NCI-H2171 (cell line): ENCODE results near the gene EFCAB14.
A peak's percentile ranks its signal among the peaks of the same experiment; 100 is the strongest.
"Not testable (repeated sequence)": the region's sequence is repeated elsewhere in the genome, so short reads cannot be mapped to it uniquely, and the experiment has no call there.

Experiments used
- DNase-seq: peaks from one replicate; lab custom pipeline; 2025; lab: John Stamatoyannopoulos, UW

Gene EFCAB14, protein sequence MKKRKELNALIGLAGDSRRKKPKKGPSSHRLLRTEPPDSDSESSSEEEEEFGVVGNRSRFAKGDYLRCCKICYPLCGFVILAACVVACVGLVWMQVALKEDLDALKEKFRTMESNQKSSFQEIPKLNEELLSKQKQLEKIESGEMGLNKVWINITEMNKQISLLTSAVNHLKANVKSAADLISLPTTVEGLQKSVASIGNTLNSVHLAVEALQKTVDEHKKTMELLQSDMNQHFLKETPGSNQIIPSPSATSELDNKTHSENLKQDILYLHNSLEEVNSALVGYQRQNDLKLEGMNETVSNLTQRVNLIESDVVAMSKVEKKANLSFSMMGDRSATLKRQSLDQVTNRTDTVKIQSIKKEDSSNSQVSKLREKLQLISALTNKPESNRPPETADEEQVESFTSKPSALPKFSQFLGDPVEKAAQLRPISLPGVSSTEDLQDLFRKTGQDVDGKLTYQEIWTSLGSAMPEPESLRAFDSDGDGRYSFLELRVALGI

DNA sequence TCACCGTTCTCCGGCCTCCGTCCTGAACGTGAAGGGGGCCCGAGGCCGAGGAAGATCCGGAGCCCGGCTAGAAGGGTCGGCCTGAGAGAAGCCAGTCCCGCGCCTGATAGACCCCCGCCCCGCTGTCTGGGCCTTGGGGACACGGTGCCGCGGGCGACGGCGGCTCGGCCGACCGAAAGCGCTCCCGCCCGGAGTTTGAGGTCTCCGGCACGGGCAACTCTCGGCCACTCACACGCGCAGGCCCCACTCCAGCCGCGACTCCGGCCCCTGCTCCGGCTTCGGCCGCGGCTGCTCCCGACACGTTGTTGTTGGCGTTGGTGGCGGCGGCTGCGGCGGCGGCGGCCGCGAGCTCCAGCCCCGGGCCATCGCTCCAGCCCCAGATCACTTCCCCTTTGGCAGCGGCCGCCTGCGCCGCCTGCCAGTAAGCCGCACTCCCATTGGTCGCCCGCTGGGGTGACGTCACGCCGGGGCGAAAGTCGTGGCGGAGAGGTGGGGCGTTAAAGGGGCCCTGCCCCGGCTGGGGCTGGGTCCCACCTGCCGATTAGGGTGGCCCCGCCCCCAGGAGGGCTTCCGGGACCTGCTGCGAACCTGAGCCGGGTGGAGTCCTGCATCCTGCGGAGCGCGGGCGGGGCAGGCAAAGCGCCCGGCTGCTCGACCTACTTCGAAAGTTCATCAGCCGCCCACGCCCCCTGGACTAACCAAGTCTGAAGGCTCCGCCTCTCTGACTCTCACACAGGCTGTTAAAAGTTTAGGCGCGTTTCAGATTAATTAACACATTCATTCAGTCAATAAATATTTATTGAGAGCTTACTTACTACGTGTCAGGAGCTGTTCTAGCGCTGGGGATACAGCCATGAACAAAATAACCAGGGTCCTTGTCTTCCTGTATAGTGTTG is at the start of gene EFCAB14:
Gene EFCAB14, minus strand, starts transcription at position 388 of the 896 bp plus-strand sequence. CDS start 1,027 bp downstream, outside the sequence.
- peak; percentile 94 for DNase-seq

GRCh38 chr1:46768445-46768844 is 49.5 kb upstream of the EFCAB14 start:
- no peak for DNase-seq

DNA sequence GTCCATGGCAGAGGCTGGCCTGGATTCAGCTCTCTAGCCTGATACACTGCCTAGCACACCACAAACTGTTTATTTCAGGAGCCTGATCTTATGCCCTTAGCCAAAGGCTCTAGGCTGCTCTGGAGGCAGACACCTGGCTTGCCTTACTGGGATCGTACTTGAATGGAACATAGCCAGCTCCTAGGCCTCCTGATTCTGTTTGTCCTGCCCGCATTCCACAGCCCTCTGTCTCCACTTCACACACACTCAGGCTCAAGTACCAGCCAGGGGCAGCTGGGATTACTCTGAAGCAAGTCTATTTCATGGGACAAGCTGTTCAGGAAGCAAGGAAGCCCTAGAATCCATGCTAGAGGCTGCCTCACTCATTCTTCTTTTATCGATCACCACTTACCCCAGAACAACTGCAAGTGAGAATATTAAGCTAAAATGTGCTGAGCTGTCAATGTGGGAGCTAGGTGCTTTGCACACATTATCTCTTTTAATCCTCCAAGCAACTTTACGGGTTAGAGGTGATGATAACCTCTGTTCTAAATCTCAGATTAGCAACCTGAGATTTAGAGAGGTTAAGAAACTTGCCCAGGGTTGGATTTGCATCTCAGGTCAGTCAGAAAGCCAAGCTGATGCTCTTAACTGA is 48.9 kb upstream of the EFCAB14 start:
- DNase-seq = no peak

GRCh38 chr1:46764402-46764801 is 45.5 kb upstream of the EFCAB14 start:
- DNase-seq = no peak

DNA sequence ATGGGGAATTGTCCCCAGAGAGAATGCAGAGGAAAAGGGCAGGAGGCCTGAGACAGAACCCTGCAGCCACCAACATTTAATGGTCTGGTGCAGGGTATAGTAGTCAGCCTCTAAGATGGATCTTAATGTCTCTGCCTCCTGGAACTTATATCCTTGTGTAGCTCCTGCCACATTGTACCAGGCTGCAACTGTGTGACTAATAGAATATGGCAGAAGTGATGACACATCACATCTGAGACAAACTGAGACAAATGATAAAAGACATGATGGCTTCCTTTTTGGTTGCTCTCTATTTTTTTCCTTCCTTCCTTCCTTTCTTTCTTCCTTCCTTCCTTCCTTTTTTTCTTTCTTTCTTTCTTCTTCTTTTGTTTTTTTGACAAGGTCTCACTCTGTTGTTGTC is 42.8 kb upstream of the EFCAB14 start:
- DNase-seq = no peak

- DNase-seq = no peak
Observed at GRCh38 chr1:46760558-46761166, 41.7 kb upstream of the EFCAB14 start.

DNA sequence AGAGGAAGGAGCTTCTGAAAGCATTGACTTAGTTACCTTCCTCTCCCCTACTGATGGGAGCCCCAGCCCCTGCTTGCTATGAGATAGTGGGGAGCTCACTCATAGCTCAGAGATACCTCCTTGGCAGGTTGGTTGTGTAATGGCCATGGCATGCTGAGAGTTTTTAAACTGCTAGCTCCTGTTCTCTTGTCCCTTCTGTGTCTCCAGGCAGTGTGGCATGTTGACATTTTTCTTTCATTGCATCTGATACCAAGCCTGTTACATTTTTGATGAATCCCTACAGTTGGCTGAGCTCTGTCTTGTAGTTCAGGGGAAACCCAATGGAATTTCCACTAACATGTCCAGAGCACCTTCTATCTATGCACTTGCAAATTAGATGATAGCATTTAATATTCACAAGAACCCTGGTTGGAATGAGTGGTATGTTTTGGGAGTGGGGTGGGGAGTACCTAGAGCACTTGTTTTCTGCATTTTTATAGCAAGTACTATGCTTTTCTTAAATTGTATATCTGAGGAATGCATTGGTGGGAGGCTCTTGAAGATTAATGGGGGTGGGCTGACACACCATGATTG is 39.1 kb upstream of the EFCAB14 start:
- no peak for DNase-seq

DNA sequence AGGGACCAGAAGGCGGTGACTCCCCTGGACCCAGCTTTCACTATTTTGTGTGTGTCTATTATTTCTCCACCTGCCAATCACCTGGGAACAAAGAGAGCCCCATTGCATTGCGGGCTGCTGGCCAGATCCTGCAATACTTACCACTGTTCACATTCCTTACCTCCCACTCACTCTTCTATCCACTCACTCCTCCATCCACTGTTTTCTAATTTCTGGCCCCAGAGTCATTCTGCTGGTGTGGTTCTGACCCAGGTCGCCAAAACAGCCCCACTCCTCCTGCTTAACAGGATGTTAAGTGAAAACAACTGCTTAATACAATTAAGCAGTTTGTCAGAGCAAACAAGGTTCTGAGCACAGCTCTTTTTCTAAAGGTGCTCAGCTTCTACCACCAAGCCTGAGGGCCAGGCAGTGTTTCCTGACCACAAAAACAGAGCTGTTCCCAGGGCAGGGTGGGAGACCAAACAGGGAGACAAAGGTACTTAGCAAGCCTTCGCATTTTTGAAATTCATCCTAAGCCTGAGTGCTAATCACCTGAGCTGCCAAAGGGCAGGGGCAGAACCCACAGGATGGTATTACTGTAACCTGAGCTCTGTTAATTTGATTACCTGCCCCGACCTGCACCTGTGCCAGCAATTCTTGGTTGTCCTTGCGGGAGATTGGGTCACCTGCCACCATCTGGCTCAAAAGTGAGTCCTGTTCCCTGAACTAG is 38.5 kb upstream of the EFCAB14 start:
- peak; percentile 79 for DNase-seq

GRCh38 chr1:46755121-46755520 is 36.2 kb upstream of the EFCAB14 start:
- no peak for DNase-seq

DNA sequence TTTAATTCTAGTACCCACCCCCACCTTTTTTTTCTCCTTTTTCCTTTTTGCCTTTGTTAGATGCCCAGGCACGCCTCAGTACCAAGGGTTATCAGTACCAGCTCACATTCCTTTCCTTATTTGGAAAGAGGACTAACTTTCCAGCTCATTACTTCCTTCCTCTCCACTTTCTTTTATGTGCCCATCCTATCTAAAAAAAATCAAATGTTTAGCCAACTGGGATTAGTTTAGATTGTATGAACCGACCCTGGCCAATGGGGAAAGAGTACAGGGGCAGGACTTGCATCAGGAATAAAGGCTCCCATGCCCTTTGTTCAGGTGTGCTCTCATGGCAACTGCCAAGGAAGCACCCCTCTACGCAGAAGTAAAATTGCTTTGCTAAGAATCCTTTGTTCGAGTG is 35.8 kb upstream of the EFCAB14 start:
- DNase-seq = not testable (repeated sequence)

DNA sequence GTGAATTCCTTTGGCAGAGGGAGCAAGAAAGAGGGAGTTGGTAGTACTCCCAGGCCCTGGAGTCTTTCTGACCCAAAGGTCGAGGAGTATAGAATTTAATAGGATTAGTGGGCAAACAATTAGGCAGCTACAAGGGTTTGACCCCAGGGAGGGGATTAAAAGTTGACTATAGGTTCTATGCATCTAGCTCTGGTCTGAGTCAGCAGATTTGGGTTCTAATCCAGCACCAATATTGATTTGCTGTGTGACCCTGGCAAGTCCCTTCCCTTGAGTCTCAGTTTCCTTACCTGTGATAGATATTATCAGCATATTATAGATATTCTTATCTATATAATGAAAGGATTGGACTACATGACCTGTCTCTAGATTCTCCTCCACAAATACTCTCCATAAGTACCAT is 35.1 kb upstream of the EFCAB14 start:
- no peak for DNase-seq

- DNase-seq = no peak
Observed at GRCh38 chr1:46749921-46750404, 31.0 kb upstream of the EFCAB14 start.

GRCh38 chr1:46749404-46749803 is 30.5 kb upstream of the EFCAB14 start:
- no peak for DNase-seq

GRCh38 chr1:46747683-46748288 is 28.9 kb upstream of the EFCAB14 start:
- peak; percentile 47 for DNase-seq

- DNase-seq = no peak
Observed at GRCh38 chr1:46742069-46742468, 23.2 kb upstream of the EFCAB14 start.

- no peak for DNase-seq
Observed at GRCh38 chr1:46735708-46736324, 16.9 kb upstream of the EFCAB14 start.

- not testable (repeated sequence) for DNase-seq
Observed at GRCh38 chr1:46728327-46728873, 9.5 kb upstream of the EFCAB14 start.

- DNase-seq = no peak
Observed at GRCh38 chr1:46725736-46726108, 6.8 kb upstream of the EFCAB14 start.

GRCh38 chr1:46724991-46725735 is 6.2 kb upstream of the EFCAB14 start:
- DNase-seq = peak; percentile 77
